AG09309 (cell line): Measurements from ENCODE around the gene G0S2.

Experiments used
- DNase-seq: peaks from one replicate; pipeline ENCODE4 v3.0.0-alpha.2; 2010; ENCODE audit warnings: low read depth
- H3K4me3 ChIP-seq: 2 replicates; pipeline ENCODE4 v1.5.1; 2011; ENCODE audit warnings: mild to moderate bottlenecking, low read depth, low read length, moderate library complexity; ENCODE audit not compliant: control insufficient read depth
- TF ChIP-seq, protein P1 (sequence below): IDR thresholded peaks from 2 replicates; pipeline ENCODE4 v1.5.1; 2011; ENCODE audit warnings: mild to moderate bottlenecking, low read depth, low read length, inconsistent platforms; ENCODE audit not compliant: insufficient read depth, control insufficient read depth; ENCODE audit errors: missing control alignments

Gene G0S2

DNA sequence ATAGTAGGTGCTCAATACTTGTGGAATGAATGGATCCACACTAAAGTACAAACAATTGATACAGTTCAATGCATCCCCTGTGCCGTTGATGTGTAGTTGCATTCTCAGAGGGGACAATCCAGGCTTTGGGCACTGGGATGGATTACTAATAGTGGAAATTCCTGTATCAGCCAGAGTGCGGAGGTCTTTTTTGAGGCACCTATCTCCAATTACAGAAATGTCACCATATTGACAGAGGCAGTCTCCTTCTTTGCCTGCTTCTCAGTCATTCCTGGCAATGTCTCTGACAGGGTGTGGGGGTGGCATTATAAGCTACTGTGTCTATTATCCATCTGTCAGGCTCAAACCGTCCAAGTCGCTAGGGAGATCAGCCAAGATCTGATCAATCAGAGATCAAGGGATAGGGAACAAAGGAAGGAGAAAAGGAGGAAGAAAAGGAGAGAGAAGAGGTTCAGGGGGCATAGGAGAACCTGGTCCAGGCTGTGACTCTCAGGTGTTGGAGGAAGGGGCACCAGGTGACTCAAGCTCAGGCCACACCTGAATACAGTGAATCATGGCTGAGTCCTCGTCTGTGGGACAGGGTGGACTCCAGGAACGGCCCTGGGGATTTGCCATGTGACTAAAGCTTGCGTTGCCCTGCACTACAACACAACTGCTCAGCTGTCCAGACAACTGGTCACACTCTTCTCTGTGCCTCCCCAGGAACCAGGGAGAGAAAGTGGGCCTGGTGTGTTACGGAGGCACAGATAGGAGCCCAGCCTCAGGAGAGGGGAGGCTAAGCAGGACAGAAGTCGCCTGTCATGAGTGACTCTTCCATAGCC, 19.6 kb upstream of the G0S2 start:
- DNase-seq: no peak
- TF ChIP-seq, protein P1, sequence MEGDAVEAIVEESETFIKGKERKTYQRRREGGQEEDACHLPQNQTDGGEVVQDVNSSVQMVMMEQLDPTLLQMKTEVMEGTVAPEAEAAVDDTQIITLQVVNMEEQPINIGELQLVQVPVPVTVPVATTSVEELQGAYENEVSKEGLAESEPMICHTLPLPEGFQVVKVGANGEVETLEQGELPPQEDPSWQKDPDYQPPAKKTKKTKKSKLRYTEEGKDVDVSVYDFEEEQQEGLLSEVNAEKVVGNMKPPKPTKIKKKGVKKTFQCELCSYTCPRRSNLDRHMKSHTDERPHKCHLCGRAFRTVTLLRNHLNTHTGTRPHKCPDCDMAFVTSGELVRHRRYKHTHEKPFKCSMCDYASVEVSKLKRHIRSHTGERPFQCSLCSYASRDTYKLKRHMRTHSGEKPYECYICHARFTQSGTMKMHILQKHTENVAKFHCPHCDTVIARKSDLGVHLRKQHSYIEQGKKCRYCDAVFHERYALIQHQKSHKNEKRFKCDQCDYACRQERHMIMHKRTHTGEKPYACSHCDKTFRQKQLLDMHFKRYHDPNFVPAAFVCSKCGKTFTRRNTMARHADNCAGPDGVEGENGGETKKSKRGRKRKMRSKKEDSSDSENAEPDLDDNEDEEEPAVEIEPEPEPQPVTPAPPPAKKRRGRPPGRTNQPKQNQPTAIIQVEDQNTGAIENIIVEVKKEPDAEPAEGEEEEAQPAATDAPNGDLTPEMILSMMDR: no peak
- H3K4me3 ChIP-seq: no peak overlapping the region

DNA sequence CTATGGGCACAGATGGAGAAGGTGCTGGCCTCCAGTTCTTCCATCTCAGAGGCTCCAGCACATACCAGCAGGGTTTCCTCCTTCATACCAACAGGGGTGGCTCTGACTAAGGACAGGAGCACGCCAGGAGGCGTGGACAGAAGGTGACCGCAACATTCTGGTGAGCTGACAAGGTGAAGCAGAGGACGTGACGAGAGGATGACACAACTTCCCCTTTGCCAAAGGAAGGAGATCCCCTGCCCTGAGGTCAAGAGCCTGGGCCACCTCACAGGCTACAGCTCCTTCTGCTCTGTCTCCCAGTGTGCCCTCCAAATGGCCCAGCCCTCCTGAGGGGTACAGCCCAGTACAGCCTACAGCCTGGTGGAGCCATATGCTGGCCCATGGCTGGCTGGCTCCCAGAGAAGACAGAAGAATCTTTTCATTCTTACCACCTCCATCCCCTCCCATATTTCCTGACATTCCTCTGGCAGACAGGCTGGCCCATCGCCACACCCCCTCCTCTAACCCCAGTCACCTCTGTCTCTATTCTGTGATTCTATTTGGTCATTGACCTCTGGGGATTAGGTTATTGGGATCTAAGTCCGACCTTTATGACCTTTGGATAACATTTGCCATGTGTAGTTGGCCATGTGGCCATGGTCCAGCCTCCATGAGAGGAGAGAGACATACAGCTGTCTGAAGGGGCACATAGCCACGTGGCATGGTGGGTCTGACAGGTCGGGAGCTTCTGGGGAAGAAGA, 17.9 kb upstream of the G0S2 start:
- DNase-seq: no peak
- H3K4me3 ChIP-seq: no peak overlapping the region
- TF ChIP-seq, protein P1: no peak

DNA sequence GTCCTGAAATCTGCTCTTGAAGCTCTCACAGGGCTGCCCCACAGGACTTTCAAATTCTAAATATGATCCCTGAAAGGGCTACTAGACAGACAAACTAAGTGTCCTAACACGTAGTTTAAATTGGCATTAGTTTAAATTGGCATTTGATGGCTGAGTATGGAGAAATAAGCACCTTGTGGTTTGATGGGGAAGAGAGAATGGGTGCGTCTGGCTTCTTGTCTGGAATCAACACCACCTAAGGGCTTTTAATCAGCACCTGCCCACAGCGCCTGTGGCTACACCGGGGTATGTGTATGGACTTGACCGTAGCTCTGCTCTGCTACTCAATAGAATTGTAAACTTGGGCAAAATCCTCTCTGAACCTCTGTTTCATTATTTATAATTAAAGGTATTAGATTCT, 17.3 kb upstream of the G0S2 start:
- DNase-seq: no peak
- TF ChIP-seq, protein P1: no peak
- no peak overlapping the region for H3K4me3 ChIP-seq

DNA sequence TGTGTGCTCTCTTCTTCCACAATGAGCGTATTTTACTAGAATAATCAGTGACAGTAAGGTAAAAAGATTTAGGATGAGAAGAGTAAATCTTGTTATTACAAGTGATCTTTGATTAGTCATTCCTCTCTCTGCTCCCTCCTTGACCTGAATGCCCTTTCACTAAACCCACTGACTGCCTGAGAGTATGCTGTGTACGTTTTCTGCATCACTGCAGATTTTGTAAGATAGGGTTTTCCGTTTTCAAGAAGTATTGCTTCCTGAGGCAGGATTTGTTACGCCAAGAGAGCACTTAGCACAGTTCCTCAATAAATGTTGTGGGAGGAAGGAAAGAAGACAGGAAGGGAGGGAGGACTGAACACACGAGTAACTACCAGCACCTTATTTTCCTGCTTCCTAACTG, 15.3 kb upstream of the G0S2 start:
- TF ChIP-seq, protein P1: no peak
- DNase-seq: no peak
- H3K4me3 ChIP-seq: no peak overlapping the region

DNA sequence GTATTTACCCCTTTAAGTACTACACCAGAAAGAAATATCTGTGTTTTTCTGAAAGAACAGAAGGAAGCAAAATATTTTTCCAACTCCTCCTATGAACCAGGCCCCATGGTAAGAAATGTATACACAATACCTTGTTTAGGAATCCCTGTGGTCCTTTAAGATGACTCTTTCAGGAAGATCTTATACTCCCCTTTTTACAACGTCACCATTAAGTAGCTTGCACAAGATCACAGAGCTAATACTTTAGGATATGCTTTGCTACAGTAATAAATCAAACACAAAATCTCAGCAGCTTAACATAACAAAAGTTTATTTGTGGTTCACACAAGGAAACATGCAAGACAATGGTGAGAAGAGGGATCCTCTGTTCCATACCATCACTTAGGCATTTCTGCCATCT, 14.1 kb upstream of the G0S2 start:
- TF ChIP-seq, protein P1: no peak
- H3K4me3 ChIP-seq: no peak overlapping the region
- DNase-seq: no peak

DNA sequence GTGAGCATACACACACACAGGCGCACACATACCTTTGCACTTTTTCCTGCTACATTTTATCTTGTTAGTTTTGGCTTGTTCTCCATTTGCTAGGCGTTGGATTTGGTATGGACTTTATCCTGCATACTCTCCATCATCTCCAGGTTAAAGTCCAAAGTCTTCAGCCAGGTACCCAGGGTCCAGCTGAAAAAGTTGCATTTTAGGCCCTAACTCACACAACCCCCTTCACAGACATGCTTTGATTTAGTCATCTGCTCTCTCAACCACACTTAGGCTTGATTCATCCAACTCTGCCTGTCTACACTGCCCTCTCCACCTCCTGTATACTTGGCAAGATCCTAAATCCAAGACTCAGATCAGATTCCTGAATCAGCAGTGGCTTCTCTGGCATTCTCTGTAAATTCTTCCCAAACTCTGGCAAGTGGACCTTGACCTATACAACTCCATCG, 12.3 kb upstream of the G0S2 start:
- no peak overlapping the region for H3K4me3 ChIP-seq
- TF ChIP-seq, protein P1: no peak
- DNase-seq: no peak
